Stimulated activated CD4-positive, alpha-beta T cell treated with anti-CD3 and anti-CD28 coated beads, Interleukin-4, amount 100 ng/mL, for 48 hours (primary cell): ENCODE data around the gene SLCO3A1.
"Not testable (repeated sequence)": the region's sequence is repeated elsewhere in the genome, so short reads cannot be mapped to it uniquely, and the experiment has no call there.

Experiments used
- DNase-seq, 2 donors: peaks; one replicate each; pipeline ENCODE4 v3.0.0-alpha.2; 2020; ENCODE audit warnings: low read depth in 2 of 2

SLCO3A1 gene

GRCh38 chr15:92035551-92035950 lies 182.0 kb downstream of the SLCO3A1 start:
- DNase-seq = no peak

- DNase-seq = no peak
These were observed 182.5 kb downstream of the SLCO3A1 start for GRCh38 chr15:92035961-92036360.

GRCh38 chr15:92037491-92037890 lies 184.0 kb downstream of the SLCO3A1 start:
- no peak for DNase-seq

GRCh38 chr15:92040350-92040749 lies 186.8 kb downstream of the SLCO3A1 start:
- no peak for DNase-seq

- DNase-seq = no peak
These were observed 187.9 kb downstream of the SLCO3A1 start for GRCh38 chr15:92041371-92041770.

GRCh38 chr15:92043283-92043682 lies 189.8 kb downstream of the SLCO3A1 start:
- no peak for DNase-seq

- no peak for DNase-seq
These were observed 190.8 kb downstream of the SLCO3A1 start for GRCh38 chr15:92044203-92044909.

GRCh38 chr15:92047900-92048299 lies 194.4 kb downstream of the SLCO3A1 start:
- DNase-seq = no peak

GRCh38 chr15:92048739-92049138 lies 195.2 kb downstream of the SLCO3A1 start:
- DNase-seq = no peak

GRCh38 chr15:92049290-92049989 lies 195.9 kb downstream of the SLCO3A1 start:
- DNase-seq = no peak

- no peak for DNase-seq
These were observed 196.9 kb downstream of the SLCO3A1 start for GRCh38 chr15:92050220-92050898.

- DNase-seq = no peak
These were observed 198.2 kb downstream of the SLCO3A1 start for GRCh38 chr15:92051716-92052115.

GRCh38 chr15:92053753-92054316 lies 200.3 kb downstream of the SLCO3A1 start:
- no peak for DNase-seq

GRCh38 chr15:92056875-92057274 lies 203.4 kb downstream of the SLCO3A1 start:
- no peak for DNase-seq

GRCh38 chr15:92059036-92059970 lies 205.8 kb downstream of the SLCO3A1 start:
- no peak for DNase-seq

- not testable (repeated sequence) for DNase-seq
These were observed 206.4 kb downstream of the SLCO3A1 start for GRCh38 chr15:92059971-92060311.

- no peak for DNase-seq
These were observed 208.1 kb downstream of the SLCO3A1 start for GRCh38 chr15:92061511-92062195.

- no peak for DNase-seq
These were observed 209.0 kb downstream of the SLCO3A1 start for GRCh38 chr15:92062505-92062904.

- no peak for DNase-seq
These were observed 214.6 kb downstream of the SLCO3A1 start for GRCh38 chr15:92068121-92068520.

GRCh38 chr15:92069308-92070250 lies 216.1 kb downstream of the SLCO3A1 start:
- peak in 1 of 2 donors; percentile 30 for DNase-seq
